Stimulated activated naive B cell treated with anti-CD40 and anti-IgM and Interleukin-4, amounts not matched to agents 10 μg/mL and 1 μg/mL and 100 μg/mL, for 72 hours (primary cell): Measurements from ENCODE around the gene TMEM40.
A peak's percentile ranks its signal among the peaks of the same experiment; 100 is the strongest.

Experiments used
- ATAC-seq, 2 donors: fragments of 150-1000 bp; cut with Tn5 transposase; replicated peaks; 2 replicates each; pipeline ENCODE4 v1.10.0; 2021; ENCODE audit warnings: moderate library complexity in 1 of 2
- DNase-seq: peaks from one replicate; pipeline ENCODE4 v3.0.0; 2021
- H3K27ac Mint-ChIP-seq: one replicate; pipeline ENCODE4 v1.8.0; 2022; ENCODE audit warnings: mild to moderate bottlenecking, mixed read lengths
- H3K27me3 Mint-ChIP-seq, 2 donors: one replicate each; pipeline ENCODE4 v1.8.0; 2022; ENCODE audit warnings: mixed read lengths in 2 of 2
- H3K36me3 Mint-ChIP-seq, 2 donors: one replicate each; pipeline ENCODE4 v1.8.0; 2022; ENCODE audit warnings: mixed read lengths in 2 of 2, mild to moderate bottlenecking in 1 of 2
- H3K4me1 Mint-ChIP-seq, 2 donors: one replicate each; pipeline ENCODE4 v1.8.0; 2022; ENCODE audit warnings: mixed read lengths in 2 of 2, mild to moderate bottlenecking in 1 of 2
- H3K4me3 Mint-ChIP-seq, 2 donors: one replicate each; pipeline ENCODE4 v1.8.0; 2022; ENCODE audit warnings: mild to moderate bottlenecking in 2 of 2, mixed read lengths in 2 of 2, moderate library complexity in 1 of 2
- H3K9me3 Mint-ChIP-seq, 2 donors: one replicate each; pipeline ENCODE4 v1.8.0; 2022; ENCODE audit warnings: mixed read lengths in 2 of 2, mild to moderate bottlenecking in 1 of 2

TMEM40 gene

GRCh38 chr3:12769761-12770160 lies 10.7 kb upstream of the TMEM40 start:
- no peak overlapping the region for H3K4me3 Mint-ChIP-seq
- peaks cover 10 to 11% of the 10 kb centered on the region in 2 donors for H3K4me1 Mint-ChIP-seq
- no peaks in the 10 kb centered on the region for H3K27me3 Mint-ChIP-seq
- no peak for DNase-seq
- no peak overlapping the region for H3K27ac Mint-ChIP-seq
- peaks cover 10 to 14% of the 10 kb centered on the region in 2 donors for H3K9me3 Mint-ChIP-seq
- ATAC-seq, result no peak
- peaks cover 2 to 9% of the 10 kb centered on the region in 2 donors for H3K36me3 Mint-ChIP-seq

GRCh38 chr3:12768579-12769527 lies 9.8 kb upstream of the TMEM40 start:
- Mint-ChIP-seq H3K27ac (no peak overlapping the region), H3K4me1 (peaks cover 10 to 11% of the 10 kb centered on the region in 2 donors), H3K9me3 (peaks cover 2 to 8% of the 10 kb centered on the region in 2 donors), H3K36me3 (peaks cover 2 to 5% of the 10 kb centered on the region in 2 donors), H3K27me3 (no peaks in the 10 kb centered on the region), H3K4me3 (no peak overlapping the region)
- DNase-seq (no peak), ATAC-seq (no peak)

GRCh38 chr3:12766541-12766940 lies 7.5 kb upstream of the TMEM40 start:
- DNase-seq (no peak), ATAC-seq (no peak)
- H3K27me3 Mint-ChIP-seq, result peaks cover 6 to 8% of the 10 kb centered on the region in 2 donors
- no peak overlapping the region for H3K27ac Mint-ChIP-seq
- peaks cover 0 to 3% of the 10 kb centered on the region in 2 donors for H3K4me1 Mint-ChIP-seq
- no peaks in the 10 kb centered on the region for H3K36me3 Mint-ChIP-seq
- H3K4me3 Mint-ChIP-seq, result no peak overlapping the region
- H3K9me3 Mint-ChIP-seq, result no peaks in the 10 kb centered on the region

GRCh38 chr3:12764171-12764776 lies 5.2 kb upstream of the TMEM40 start:
- H3K27ac Mint-ChIP-seq, result no peak overlapping the region
- no peak for ATAC-seq

GRCh38 chr3:12759693-12760565 lies 870 bp upstream of the TMEM40 start:
- Mint-ChIP-seq H3K9me3 (no peaks in the 10 kb centered on the region), H3K4me3 (no peak overlapping the region), H3K27ac (no peak overlapping the region), H3K27me3 (peaks cover 27 to 46% of the 10 kb centered on the region in 2 donors), H3K4me1 (peaks cover 17 to 21% of the 10 kb centered on the region in 2 donors), H3K36me3 (peaks cover 0 to 1% of the 10 kb centered on the region in 2 donors)
- DNase-seq, result no peak
- ATAC-seq, result peak in 1 of 2 donors; percentile 60

More at GRCh38 chr3:12764171-12764776, 5.2 kb upstream of the TMEM40 start:
- DNase-seq, result no peak
- Mint-ChIP-seq H3K9me3 (no peaks in the 10 kb centered on the region), H3K4me1 (peaks cover 8 to 13% of the 10 kb centered on the region in 2 donors), H3K4me3 (no peak overlapping the region), H3K27me3 (peaks cover 17 to 28% of the 10 kb centered on the region in 2 donors), H3K36me3 (no peaks in the 10 kb centered on the region)

GRCh38 chr3:12758025-12758781 lies 856 bp downstream of the TMEM40 start:
- Mint-ChIP-seq H3K4me3 (no peak overlapping the region), H3K36me3 (peaks cover 0 to 1% of the 10 kb centered on the region in 2 donors), H3K27me3 (peaks cover 26 to 54% of the 10 kb centered on the region in 2 donors), H3K9me3 (no peaks in the 10 kb centered on the region), H3K4me1 (peaks cover 21 to 25% of the 10 kb centered on the region in 2 donors), H3K27ac (no peak overlapping the region)
- no peak for DNase-seq
- peak; percentile 41 to 52 for ATAC-seq

GRCh38 chr3:12756635-12757034 lies 2.4 kb downstream of the TMEM40 start:
- H3K27ac Mint-ChIP-seq, result no peak overlapping the region
- ATAC-seq, result no peak
- H3K4me1 Mint-ChIP-seq, result peaks cover 26 to 30% of the 10 kb centered on the region in 2 donors
- H3K4me3 Mint-ChIP-seq, result no peak overlapping the region
- H3K36me3 Mint-ChIP-seq, result peaks cover 0 to 1% of the 10 kb centered on the region in 2 donors
- no peak for DNase-seq
- H3K9me3 Mint-ChIP-seq, result no peaks in the 10 kb centered on the region
- H3K27me3 Mint-ChIP-seq, result peaks cover 28 to 47% of the 10 kb centered on the region in 2 donors

GRCh38 chr3:12756175-12756574 lies 2.9 kb downstream of the TMEM40 start:
- no peaks in the 10 kb centered on the region for H3K9me3 Mint-ChIP-seq
- H3K27me3 Mint-ChIP-seq, result peaks cover 28 to 43% of the 10 kb centered on the region in 2 donors
- ATAC-seq (no peak), DNase-seq (no peak)
- H3K4me1 Mint-ChIP-seq, result peaks cover 26 to 30% of the 10 kb centered on the region in 2 donors
- peaks cover 0 to 1% of the 10 kb centered on the region in 2 donors for H3K36me3 Mint-ChIP-seq
- H3K4me3 Mint-ChIP-seq, result no peak overlapping the region
- H3K27ac Mint-ChIP-seq, result no peak overlapping the region

GRCh38 chr3:12755754-12756153 lies 3.3 kb downstream of the TMEM40 start:
- ATAC-seq (no peak), DNase-seq (no peak)
- Mint-ChIP-seq H3K4me1 (peaks cover 30 to 33% of the 10 kb centered on the region in 2 donors), H3K27ac (no peak overlapping the region), H3K36me3 (peaks cover 0 to 1% of the 10 kb centered on the region in 2 donors), H3K27me3 (peaks cover 24 to 38% of the 10 kb centered on the region in 2 donors), H3K4me3 (no peak overlapping the region), H3K9me3 (no peaks in the 10 kb centered on the region)

GRCh38 chr3:12754313-12754712 lies 4.7 kb downstream of the TMEM40 start:
- Mint-ChIP-seq H3K4me3 (no peak overlapping the region), H3K9me3 (no peaks in the 10 kb centered on the region), H3K27me3 (peaks cover 18 to 26% of the 10 kb centered on the region in 2 donors), H3K36me3 (peaks cover 0 to 1% of the 10 kb centered on the region in 2 donors), H3K4me1 (peaks cover 31 to 40% of the 10 kb centered on the region in 2 donors), H3K27ac (no peak overlapping the region)
- no peak for DNase-seq
- ATAC-seq, result no peak

GRCh38 chr3:12753275-12754028 lies 5.6 kb downstream of the TMEM40 start:
- no peak overlapping the region for H3K4me3 Mint-ChIP-seq
- H3K27ac Mint-ChIP-seq, result no peak overlapping the region
- no peak for ATAC-seq
- H3K36me3 Mint-ChIP-seq, result peaks cover 0 to 1% of the 10 kb centered on the region in 2 donors
- peaks cover 18 to 26% of the 10 kb centered on the region in 2 donors for H3K27me3 Mint-ChIP-seq
- no peaks in the 10 kb centered on the region for H3K9me3 Mint-ChIP-seq
- DNase-seq, result no peak
- peaks cover 29 to 42% of the 10 kb centered on the region in 2 donors for H3K4me1 Mint-ChIP-seq

GRCh38 chr3:12752809-12753208 lies 6.2 kb downstream of the TMEM40 start:
- ATAC-seq (peak; percentile 29 to 67), DNase-seq (peak; percentile 11)
- Mint-ChIP-seq H3K4me1 (peaks cover 30 to 36% of the 10 kb centered on the region in 2 donors), H3K27me3 (peaks cover 18 to 26% of the 10 kb centered on the region in 2 donors), H3K27ac (peak overlapping the region; percentile 48), H3K4me3 (no peak overlapping the region), H3K36me3 (peaks cover 0 to 1% of the 10 kb centered on the region in 2 donors), H3K9me3 (no peaks in the 10 kb centered on the region)

- peaks cover 18 to 28% of the 10 kb centered on the region in 2 donors for H3K27me3 Mint-ChIP-seq
- ATAC-seq (no peak), DNase-seq (no peak)
- H3K4me3 Mint-ChIP-seq, result no peak overlapping the region
- peaks cover 0 to 1% of the 10 kb centered on the region in 2 donors for H3K36me3 Mint-ChIP-seq
- H3K9me3 Mint-ChIP-seq, result no peaks in the 10 kb centered on the region
- no peak overlapping the region for H3K27ac Mint-ChIP-seq
- H3K4me1 Mint-ChIP-seq, result peaks cover 30 to 36% of the 10 kb centered on the region in 2 donors
Observed at GRCh38 chr3:12752102-12752501, 7.0 kb downstream of the TMEM40 start.
